NOMO-1 treated with dmso at 0.1 percent for 144 hours (cell line): ENCODE measurements around the gene SLC16A2.

Experiments used
- DNase-seq: peaks from one replicate; lab custom pipeline; 2025; ENCODE audit not compliant: unreplicated experiment; lab: John Stamatoyannopoulos, UW

SLC16A2 gene

DNA sequence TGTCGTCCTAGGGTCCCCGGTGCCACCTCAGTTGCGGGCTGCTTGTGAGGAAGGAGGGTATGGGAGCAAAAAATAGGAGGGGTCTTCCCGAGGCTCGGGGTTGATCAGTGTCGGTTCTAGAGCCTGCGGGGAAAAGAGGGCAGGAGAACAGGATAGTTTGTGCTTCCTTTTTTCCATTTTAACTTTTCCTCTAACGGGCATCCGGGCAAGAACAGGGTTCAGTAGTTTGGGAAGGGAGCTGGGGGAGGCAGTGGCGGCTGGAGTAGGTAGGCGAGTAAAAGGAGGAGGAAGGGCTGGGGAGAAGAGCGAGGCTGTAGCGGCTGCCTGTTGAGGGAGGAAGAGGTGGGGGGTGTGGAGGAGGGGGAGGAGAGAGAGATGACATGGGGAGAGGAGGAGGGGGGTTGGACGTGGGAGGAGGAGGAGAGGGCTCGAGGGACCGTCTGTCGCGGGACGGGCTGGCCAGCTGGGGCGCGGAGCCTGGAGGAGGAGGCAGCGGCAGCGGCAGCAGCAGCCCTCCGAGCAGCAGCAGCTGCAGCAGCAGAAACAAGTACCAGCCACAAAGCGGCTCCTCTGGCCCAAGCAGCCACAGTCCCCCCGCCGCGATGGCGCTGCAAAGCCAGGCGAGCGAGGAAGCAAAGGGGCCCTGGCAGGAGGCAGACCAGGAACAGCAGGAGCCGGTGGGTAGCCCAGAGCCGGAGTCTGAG is at the start of gene SLC16A2:
SLC16A2 (plus strand) TSS at position 458 of the 704 bp plus-strand sequence; CDS start at position 603, 145 bp downstream.
- DNase-seq = peak; percentile 2

DNA sequence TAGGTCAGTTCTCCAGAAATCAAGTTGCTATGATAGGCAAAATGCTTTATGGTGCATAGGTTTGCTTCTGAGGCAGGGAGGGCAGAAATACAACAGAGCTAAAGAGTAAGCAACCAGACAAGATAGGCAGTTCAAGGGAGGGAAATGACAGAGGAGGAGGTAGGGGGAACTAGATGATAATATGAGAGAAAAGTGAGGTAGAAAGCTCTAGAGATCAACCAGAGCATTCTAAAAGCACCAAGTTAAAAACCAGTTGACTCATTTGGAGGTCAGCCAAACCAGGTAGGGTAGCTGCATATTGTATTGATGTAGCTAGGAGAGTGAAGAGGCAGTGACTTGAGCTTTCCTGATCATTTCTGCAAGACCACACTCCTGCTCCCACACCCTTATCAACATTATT is 49.0 kb upstream of the SLC16A2 start:
- no peak for DNase-seq

DNA sequence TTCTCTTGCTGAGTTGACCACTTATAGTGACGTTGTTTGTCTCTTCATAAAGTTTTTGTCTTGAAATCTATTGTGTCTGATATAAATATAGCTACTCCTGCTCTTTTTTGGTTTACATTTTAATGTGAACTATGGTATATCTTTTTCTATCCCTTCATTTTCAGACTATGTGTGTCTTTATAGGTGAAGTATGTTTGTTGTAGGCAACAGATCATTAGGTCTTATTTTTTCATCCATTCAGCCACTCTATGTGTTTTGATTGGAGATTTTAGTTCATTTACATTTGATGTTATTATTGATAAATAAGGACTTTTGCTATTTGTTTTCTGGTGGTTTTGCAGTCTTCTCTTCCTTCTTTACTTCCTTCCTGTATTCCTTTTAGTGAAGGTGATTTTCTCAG is 44.0 kb upstream of the SLC16A2 start:
- no peak for DNase-seq

DNA sequence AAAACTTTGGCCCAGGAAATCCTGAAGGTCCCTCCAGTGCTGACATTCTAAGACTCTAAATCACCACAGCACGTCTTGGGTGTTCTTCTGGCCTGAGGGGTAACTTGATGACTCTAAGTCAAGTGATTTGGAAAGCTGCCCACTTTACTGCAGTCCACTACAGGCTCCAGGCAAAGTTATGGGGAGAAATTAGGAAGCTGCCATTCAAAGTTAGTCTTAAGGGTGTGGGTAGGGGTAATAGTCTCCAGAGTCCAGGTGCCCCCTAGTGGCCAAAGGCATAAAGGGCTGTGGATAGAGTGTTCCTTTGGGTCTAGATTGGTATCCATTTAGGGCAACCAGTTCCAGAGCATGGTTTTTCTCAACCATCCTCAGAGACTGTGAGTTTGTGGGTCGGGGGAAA is 38.7 kb upstream of the SLC16A2 start:
- DNase-seq = peak; percentile 72

DNA sequence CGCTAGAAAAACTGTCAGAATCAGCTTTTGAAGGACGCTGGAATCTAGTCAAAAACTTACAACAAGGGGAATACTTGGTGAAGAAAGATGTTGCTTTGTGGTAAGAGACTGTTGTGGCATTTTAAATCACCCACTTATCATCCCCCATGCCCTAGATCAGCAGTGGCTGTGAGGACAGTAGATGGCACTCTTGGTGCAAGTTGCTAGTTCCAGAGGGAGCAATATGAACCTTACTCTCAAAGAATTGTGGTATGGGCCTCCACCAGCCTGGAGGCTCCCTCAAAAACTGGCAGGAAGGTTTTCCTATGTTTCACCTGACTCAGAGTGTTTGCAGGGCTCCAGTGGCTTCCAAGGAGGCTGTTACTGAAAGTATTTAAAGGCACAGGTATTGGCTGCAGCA is 37.7 kb upstream of the SLC16A2 start:
- no peak for DNase-seq

DNA sequence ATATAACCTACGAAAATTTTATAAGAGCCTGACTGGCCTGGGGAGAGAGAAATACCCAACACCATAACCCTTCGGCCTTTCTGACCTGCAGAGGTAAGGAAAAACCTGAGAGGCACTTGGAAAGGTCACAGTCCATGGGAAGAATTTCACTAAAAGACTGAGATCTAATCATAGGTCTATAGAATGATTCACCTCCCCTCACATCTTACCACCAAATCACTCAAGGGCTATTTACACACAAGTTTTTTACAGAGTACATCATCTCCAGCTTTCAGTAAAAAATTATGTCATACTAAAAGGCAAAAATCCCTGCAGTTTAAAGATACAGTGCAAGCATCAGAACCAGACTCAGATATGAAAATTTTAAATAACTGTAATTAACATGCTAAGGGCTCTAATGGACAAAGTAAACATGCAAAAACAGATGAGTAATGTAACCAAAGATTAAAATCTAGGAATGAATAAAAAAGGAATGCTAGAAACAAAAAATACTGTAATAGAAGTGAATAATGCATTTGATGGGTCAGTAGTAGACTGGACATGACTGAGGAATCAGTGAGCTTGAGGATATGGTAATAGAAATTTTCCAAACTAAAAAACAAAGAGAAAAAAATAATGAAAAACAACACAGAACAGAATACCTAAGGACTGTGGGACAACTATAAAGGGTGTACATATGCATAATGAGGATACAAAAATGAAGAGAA is 32.1 kb upstream of the SLC16A2 start:
- DNase-seq = no peak

DNA sequence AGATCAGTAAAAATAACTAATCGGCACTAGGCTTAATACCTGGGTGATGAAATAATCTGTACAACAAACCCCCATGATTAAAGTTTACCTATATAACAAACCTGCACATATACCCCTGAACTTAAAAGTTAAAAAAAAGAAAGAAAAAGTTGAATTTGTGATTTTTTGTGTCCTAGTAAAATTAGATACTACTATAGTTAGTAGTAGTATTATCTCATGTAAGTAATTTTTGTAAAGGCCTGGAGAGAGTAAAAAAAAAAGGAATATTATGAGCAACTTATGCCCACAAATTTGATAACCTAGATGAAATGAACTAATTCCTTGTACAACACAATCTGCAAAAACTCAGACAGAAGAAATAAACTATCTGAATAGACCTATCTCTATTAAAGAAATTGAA is 25.7 kb upstream of the SLC16A2 start:
- no peak for DNase-seq

DNA sequence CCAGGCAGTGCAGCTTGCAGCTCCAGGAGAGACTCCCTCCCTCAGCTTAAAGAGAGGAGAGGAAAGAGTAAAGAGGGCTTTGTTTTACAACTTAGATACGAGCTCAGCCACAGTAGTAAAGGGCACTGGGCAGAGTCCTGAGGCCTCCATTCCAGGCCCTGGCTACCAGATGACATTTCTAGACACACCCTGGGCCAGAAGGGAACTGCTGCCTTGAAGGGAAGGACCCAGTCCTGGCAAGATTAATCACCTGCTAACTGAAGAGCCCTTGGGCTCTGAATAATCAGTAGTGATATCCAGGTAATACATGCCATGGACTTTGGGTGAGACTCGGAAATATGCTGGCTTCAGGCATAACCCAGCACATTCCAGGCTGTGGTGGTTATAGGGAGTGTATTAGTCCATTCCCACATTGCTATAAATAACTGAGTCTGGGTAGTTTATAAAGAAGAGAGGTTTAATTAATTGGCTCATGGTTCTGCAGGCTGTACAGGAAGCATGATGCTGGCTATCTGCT is 15.3 kb upstream of the SLC16A2 start:
- no peak for DNase-seq

DNA sequence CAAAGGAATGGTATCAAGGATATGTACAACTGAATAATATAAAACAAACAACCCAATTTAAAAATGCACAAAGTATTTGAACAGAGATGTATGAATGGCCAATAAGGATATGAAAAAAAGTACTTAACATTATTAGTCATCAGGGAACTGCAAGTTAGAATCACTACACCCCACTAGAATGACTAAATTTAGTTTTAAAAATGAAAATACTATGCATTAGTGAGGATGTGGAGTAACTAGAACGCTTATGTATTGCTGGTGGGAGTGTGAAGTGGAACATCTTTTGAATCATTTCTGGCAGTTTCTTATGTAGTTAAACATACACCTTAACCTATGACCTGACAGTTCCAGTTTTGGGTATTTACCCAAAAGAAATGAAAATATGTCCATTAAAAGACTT is 13.0 kb upstream of the SLC16A2 start:
- no peak for DNase-seq

DNA sequence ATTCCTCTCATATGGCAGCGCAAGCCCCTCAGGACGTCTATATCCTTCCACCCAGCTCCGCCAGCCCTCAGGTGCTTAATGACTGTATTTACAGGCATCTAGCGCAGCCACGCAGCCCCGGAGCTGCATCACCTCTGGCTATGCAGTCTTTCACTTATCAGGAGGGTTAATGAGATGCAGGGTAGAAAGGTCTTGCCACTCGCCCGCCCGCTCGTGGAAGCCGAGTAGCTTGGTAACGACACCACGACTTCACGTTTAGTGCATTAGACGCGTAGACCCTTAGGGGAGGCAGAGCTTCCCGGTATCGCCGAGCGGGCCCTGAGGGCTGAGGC is 1.5 kb upstream of the SLC16A2 start:
- no peak for DNase-seq

DNA sequence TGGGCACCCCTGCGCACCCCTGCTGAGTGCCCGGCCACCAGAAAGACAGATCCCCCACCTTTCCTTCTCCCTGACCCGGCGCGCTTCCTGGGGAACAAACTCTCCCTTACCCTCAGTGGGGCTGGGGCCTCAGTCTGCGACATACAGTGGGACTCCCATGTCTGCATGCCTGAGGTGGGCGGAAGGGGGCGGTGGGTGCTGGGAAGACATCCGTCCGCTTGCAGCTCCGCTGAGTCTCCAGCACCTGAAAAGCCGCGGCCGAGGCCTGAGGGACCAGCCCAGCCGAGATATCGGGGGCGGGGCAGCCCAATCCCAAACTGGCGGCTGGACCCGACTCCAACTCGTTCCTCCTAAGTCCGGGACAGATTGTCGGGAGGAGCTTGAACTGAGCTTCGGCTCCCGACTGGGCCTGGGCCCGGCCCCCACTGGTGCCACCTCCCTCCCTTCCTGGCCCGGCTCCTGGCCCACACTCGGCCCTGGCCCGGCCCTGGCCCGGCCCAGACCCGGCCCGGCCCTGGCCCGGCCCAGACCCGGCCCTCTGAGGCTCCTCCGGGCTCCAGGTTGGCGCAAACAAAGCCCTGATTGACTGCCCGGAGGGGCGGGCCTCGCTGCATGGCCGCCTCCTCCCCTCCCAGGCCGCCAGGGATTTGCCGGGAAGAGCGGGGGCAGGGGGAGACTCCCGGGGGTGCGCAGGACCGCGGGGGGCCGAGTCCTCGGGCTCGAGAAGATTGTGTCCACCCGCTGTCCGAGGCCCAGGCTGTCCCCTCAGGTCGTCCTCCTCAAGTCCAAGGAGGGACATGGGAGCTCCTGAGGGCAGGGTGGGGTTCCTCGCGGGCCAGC is 877 bp upstream of the SLC16A2 start:
- DNase-seq = no peak

DNA sequence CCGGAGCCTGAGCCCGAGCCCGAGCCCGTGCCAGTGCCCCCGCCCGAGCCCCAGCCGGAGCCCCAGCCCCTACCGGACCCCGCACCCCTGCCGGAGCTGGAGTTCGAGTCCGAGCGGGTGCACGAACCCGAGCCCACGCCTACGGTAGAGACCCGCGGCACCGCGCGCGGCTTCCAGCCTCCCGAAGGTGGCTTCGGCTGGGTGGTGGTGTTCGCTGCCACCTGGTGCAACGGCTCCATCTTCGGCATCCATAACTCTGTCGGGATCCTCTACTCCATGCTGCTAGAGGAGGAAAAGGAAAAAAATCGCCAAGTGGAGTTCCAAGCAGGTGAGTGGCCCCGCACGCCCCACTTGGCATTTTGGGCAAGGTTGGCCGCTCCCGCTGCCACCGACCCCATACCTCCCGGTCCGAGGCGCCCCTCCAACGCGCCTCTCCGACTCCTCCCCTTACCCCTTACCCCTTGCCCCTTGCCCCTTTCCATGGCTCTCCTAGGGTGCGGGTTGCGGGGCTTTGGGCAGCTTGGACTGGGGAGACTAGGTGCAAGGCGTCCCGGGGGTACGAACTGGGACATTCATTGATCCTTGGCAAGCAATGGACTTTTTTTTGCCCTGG is 553 bp downstream of the SLC16A2 start:
- DNase-seq = no peak

DNA sequence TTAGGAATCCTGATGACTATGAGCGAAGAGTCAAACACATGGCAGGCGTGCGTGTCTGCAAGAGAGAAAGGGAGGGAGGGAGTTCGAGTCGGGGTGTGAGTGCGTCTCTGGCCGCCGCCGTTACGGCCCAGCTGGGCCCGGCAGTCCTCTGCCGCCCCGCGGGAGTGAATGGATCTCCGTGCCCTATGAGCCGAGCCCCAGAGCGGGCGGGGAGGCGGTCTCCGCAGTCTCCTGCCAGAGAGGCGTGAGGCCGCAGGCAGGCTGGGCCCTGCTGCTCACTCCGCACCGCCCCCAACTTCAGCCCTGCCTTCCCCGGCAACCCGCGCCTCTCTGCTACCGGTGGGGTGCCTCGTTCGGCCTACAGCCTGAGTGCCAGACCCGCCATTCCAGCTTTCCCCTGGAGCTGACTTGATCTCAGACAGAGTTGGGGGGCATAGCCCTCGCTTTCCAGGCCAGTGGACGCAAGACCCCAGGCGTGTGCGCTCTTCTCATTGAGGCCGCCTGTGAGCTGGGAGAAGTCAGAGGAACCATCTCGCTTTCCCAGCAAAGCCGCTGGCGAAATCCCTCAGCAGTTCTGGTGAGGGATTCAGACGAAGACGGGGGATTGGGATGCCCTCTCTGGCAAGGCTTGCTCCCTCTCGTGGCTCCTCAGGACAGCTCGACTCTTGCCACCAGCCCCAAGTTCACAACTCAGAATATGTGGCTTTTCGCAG is 1.4 kb downstream of the SLC16A2 start:
- no peak for DNase-seq

DNA sequence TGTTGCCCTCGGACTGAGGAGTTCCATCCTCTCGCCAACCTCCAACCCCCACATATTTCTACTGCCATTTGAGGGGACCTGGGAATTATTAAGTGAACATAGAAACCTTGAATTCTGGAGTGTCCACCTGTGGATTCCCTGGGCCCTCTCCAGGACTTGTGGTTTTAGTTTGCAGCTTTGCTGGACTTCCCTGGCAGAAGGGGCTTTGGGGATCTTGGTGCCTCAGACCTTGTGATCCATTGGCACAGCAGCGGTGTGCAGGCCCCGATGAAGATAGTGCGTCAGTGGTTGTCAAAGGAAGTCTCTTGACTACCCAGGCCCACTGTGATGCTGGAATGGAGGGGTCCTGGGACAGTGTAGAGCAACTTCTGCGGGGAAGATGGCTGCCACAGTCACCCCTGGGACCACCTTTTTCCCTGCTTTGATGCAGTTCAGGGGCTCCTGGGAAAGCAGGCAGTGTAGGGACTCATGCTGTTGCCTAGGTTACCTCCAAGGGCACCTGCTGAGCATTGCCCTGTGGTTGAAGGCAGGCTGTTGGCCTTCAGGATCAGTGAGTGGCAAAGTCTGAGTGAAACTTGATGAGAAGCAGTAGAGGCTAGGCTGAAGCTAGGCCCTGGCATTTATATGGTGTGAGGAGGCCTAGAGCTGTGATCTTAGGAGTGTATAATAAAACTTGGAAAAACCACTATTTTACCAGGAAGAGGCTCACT is 2.2 kb downstream of the SLC16A2 start:
- no peak for DNase-seq

DNA sequence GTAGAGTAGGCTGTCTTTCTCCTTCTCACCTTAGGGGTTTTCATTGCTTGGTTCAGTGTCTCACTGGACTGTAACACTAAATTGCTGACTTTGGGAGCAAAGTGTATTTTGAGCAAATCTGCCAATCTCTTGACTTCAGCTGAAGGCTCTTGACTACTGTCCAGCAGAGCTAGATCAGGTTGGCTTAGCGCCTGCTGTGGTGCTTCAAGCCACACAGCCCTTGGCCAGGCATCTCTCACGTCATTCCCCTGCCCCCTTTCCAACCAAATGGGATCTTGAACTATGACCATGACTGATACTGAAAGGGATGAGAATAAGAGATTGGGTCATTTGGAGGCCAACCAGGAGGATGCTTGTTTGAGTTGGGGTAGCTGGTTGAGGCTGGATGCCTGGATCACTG is 4.8 kb downstream of the SLC16A2 start:
- DNase-seq = no peak

DNA sequence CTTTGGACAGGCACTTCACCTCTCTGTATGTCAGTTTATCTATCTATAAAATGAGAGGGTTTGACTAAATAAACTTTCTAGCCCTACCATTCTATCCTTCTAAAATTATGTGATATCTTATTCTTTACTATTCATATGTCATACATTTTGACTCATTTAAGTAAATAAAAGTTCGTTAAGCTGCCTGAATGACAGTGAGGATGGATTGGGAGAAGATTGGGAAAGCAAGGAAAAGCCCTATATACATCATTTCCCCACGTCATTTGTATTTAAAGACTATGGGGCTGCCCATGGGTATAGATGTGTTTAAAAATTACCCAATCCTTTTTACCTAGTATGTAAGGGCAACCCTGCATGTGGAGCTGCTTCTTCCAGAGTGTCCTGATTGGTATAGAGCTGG is 5.3 kb downstream of the SLC16A2 start:
- no peak for DNase-seq

DNA sequence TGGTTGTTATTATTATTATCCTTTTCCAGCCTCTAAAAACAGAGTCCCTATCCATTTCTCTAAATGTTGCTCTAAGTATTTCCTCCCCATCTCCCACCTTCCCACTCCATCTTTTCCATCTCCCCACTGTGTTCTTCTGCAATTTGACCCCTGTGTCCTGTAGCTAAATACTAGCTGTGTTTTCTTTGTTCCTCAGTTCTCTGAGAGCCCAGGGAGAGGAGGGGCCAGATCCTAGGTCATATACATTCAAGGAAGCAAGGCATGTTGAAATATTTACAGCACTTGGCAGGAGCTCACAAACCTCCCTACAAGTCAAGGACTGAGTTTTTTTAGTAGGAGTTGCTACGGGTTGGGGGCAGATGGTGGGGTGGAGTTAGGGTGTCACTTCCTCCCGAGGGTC is 10.5 kb downstream of the SLC16A2 start:
- DNase-seq = no peak

DNA sequence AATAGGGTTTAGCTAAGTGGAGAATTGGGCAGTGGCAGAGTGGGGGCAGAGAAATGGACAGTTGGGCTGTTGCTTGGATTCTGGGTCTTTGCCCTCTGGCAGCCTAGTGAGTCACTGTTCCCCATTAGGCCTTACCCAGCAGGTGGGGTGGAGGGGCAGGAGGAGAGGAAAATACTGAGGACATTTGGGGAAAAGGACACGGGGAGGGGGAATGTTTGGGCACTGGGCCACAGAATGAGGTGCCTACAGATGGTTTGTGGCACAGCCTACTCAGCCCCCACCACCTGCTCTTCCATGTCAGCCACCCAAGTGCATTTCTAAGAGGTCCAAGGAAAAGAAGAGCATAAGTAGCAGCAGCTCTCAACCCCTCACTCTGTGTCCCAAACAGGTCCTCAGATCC is 13.0 kb downstream of the SLC16A2 start:
- no peak for DNase-seq

DNA sequence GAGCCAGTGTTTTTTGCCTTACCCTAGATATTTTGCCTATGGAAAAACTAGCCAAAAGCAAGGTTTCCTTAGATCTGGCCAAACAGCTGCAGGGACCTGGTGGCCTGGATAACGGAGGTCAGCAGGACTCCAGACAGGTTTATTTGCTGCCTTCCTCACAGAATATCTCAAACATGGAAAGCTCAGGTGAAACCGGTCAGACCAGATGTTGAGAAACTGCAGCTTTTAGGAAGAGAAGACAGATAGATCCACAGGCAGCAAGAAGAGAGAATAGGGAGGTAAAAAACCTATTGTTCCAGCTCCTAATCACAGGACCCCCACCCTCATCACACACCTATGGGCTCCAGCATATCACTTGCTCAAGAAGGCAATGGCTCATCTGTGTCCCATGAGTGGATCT is 16.2 kb downstream of the SLC16A2 start:
- DNase-seq = no peak

DNA sequence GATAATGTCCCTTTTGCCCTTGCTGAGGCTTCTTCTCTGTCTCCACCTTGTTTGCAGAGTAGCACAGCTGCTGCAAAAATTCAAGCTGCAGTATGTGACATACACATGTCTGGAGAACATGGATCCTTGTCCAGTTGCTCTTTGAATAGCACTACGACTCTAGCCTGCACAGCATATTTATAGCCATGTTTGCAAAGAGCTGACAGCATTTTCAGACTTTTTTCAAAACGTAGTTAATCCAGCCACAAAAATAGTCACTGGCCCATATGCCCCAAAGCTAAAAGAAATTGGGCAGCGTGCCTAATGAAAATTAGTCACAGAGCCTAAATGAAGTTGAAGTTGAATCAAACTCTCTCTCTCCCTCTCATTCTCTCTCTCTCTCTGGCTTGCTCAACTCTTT is 17.5 kb downstream of the SLC16A2 start:
- DNase-seq = no peak
